ENCODE measurements around the gene LILRA1.
"Not testable (repeated sequence)": the region's sequence is repeated elsewhere in the genome, so short reads cannot be mapped to it uniquely, and the experiment has no call there.

The LILRA1 gene

GRCh38 chr19:54593445-54593844, at the start of gene LILRA1:
LILRA1 (plus strand) TSS chr19:54593632; CDS start chr19:54594245, 613 bp downstream.
- DNase-seq (ENCODE audit: low read depth); H3K4me3 ChIP-seq (ENCODE audit: low read depth, low read length): not testable (repeated sequence)

DNA sequence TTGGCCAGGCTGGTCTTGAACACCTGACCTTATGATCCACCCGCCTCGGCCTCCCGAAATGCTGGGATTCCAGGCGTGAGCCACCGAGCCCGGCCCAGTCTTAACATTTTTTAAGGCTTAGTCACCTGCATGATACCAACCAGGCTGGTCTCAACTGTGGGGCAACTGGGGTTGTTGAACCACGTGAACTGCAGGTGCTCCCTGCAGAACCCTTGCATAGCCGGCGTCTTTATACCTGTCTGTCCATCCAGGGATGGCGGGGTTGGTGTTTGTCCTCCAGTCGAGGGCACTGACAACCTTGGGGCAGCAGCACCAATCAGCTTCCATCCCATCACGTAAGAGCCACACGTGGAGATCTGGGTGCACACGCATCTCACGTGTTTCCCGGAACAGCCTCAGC, 44.6 kb upstream of the LILRA1 start:
- no peak for DNase-seq (ENCODE audit: low read depth)
- no peak overlapping the region for H3K4me3 ChIP-seq (ENCODE audit: low read depth, low read length)

DNA sequence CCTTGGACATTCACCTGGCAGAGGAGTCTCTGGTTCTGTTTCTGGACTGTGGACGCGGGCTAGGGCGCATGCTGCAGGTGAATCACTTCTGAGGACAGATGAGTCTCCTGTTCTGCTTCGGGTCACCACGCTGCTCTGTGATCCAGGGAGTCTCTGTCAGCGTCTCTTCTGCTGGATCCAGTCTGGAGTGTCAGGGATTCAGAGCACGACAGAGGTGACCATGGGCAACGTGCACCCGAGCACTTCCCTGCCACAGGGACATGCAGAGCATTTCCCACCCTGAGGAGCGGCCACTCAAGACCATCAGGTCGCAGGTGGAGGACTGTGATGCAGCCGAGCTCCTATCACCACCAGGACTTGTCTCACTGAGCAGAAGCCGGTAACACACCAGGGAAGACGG, 44.2 kb upstream of the LILRA1 start:
- no peak for DNase-seq (ENCODE audit: low read depth)

GRCh38 chr19:54551293-54551692, 42.1 kb upstream of the LILRA1 start:
- H3K4me3 ChIP-seq (ENCODE audit: low read depth, low read length) = no peak overlapping the region
- no peak for DNase-seq (ENCODE audit: low read depth)

More for the DNA sequence above, 44.2 kb upstream of the LILRA1 start:
- no peak overlapping the region for H3K4me3 ChIP-seq (ENCODE audit: low read depth, low read length)

- H3K4me3 ChIP-seq (ENCODE audit: low read depth, low read length) = no peak overlapping the region
- DNase-seq (ENCODE audit: low read depth) = no peak
These were observed 41.2 kb upstream of the LILRA1 start for GRCh38 chr19:54551950-54552912.

GRCh38 chr19:54552913-54553310, 40.5 kb upstream of the LILRA1 start:
- DNase-seq (ENCODE audit: low read depth) = no peak
- no peak overlapping the region for H3K4me3 ChIP-seq (ENCODE audit: low read depth, low read length)

GRCh38 chr19:54554006-54554405, 39.4 kb upstream of the LILRA1 start:
- H3K4me3 ChIP-seq (ENCODE audit: low read depth, low read length) = no peak overlapping the region
- DNase-seq (ENCODE audit: low read depth) = no peak

GRCh38 chr19:54554896-54555295, 38.5 kb upstream of the LILRA1 start:
- H3K4me3 ChIP-seq (ENCODE audit: low read depth, low read length) = no peak overlapping the region
- no peak for DNase-seq (ENCODE audit: low read depth)

DNA sequence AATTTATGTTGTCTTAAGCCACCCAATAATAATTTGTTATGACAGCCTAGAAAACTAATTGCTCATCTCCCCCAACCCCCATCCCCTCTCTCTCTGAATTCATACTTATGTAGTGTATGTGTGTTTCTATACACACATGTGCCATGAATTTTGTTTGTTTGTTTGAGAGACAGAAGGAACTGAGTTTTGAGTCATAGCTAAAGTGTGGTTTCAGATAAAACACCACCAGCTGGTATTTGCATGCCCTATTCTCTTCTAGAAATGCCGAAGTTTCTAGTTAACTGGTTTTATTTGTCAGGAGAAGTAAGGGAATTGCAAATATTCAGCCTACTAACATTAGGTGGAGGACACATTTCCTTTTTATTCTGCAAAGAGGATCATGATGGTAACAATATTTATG, 37.2 kb upstream of the LILRA1 start:
- DNase-seq (ENCODE audit: low read depth) = no peak
- H3K4me3 ChIP-seq (ENCODE audit: low read depth, low read length) = no peak overlapping the region

- H3K4me3 ChIP-seq (ENCODE audit: low read depth, low read length) = no peak overlapping the region
- no peak for DNase-seq (ENCODE audit: low read depth)
These were observed 35.1 kb upstream of the LILRA1 start for GRCh38 chr19:54558339-54558738.

- no peak for DNase-seq (ENCODE audit: low read depth)
- H3K4me3 ChIP-seq (ENCODE audit: low read depth, low read length) = no peak overlapping the region
These were observed 32.5 kb upstream of the LILRA1 start for GRCh38 chr19:54560881-54561385.

GRCh38 chr19:54561840-54562239, 31.6 kb upstream of the LILRA1 start:
- no peak overlapping the region for H3K4me3 ChIP-seq (ENCODE audit: low read depth, low read length)

DNA sequence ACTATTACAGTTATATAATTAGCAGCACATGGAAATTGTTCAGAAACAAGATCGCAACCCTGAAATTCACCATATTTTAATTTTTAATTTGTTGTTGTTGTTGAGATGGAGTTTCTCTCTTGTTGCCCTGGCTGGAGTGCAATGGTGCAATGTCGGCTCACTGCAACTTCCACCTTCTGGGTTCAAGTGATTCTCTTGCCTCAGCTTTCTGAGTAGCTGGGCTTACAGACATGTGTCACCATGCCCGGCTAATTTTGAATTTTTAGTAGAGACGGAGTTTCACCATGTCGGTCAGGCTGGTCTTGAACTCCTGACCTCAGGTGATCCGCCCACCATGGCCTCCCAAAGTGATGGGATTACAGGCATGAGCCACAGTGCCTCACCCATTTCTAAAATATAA, 30.2 kb upstream of the LILRA1 start:
- H3K4me3 ChIP-seq (ENCODE audit: low read depth, low read length); DNase-seq (ENCODE audit: low read depth): not testable (repeated sequence)

More at GRCh38 chr19:54561840-54562239, 31.6 kb upstream of the LILRA1 start:
- DNase-seq (ENCODE audit: low read depth) = no peak

- H3K4me3 ChIP-seq (ENCODE audit: low read depth, low read length) = no peak overlapping the region
- DNase-seq (ENCODE audit: low read depth) = no peak
These were observed 23.1 kb upstream of the LILRA1 start for GRCh38 chr19:54570316-54570715.

- not testable (repeated sequence) for DNase-seq (ENCODE audit: low read depth); H3K4me3 ChIP-seq (ENCODE audit: low read depth, low read length)
These were observed 21.5 kb upstream of the LILRA1 start for GRCh38 chr19:54571715-54572615.

- no peak overlapping the region for H3K4me3 ChIP-seq (ENCODE audit: low read depth, low read length)
- DNase-seq (ENCODE audit: low read depth) = no peak
These were observed 20.6 kb upstream of the LILRA1 start for GRCh38 chr19:54572696-54573311.

DNA sequence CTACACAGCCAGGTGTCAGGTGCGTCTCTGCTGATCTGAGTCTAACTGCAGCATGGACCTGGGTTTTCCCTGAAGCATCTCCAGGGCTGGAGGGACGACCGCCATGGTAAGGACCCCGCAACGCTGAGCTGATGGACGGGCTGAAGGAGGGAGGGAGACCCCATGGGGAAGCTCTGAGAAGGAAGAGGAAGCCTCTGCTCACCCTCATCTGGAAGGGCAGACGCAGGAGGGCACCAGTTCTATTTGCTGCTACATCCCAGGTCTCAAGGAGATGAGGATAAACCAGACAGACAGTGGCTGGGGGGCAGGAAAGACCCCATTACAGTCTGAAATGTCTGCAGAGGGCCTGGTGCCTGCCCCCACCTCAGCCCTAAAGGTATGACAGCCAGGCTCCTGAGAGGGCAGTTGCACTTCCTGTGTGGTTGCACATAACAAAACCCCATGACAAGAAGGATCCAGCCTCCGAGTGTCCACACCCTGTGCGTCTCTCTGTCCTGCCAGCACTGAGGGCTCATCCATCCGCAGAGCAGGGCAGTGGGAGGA, 20.0 kb upstream of the LILRA1 start, which contains the start of gene LILRA2:
LILRA2 (plus strand) TSS at position 461 of the 543 bp plus-strand sequence. CDS start 89 bp downstream, outside the sequence.
- no peak for DNase-seq (ENCODE audit: low read depth)
- no peak within 1 kb of the TSS for H3K4me3 ChIP-seq (ENCODE audit: low read depth, low read length)

- no peak overlapping the region for H3K4me3 ChIP-seq (ENCODE audit: low read depth, low read length)
- DNase-seq (ENCODE audit: low read depth) = no peak
These were observed 19.4 kb upstream of the LILRA1 start for GRCh38 chr19:54574051-54574450.

DNA sequence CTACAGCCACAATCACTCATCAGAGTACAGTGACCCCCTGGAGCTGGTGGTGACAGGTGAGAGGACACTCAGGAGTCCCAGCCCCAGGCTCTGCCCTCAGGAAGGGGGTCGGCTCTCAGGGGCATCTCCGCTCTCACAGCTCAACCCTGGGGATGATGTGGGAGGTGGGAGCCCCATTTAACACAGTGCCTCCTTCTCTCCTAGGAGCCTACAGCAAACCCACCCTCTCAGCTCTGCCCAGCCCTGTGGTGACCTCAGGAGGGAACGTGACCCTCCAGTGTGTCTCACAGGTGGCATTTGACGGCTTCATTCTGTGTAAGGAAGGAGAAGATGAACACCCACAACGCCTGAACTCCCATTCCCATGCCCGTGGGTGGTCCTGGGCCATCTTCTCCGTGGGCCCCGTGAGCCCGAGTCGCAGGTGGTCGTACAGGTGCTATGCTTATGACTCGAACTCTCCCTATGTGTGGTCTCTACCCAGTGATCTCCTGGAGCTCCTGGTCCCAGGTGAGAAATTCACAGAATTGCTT, 18.8 kb upstream of the LILRA1 start:
- H3K4me3 ChIP-seq (ENCODE audit: low read depth, low read length) = no peak overlapping the region

More for the DNA sequence above, 18.8 kb upstream of the LILRA1 start:
- DNase-seq (ENCODE audit: low read depth) = no peak

Data from skeletal muscle cell (primary cell).